Mucosa of stomach (tissue), 1 donor: ENCODE measurements around the gene PTPN23.
"Not testable (repeated sequence)": the region's sequence is repeated elsewhere in the genome, so short reads cannot be mapped to it uniquely, and the experiment has no call there.

ENCODE experiments used
- H3K27me3 ChIP-seq: one replicate; pipeline ENCODE4 v1.7.0; 2013; ENCODE audit warnings: mild to moderate bottlenecking, low read length; ENCODE audit not compliant: control insufficient read depth, insufficient read depth
- H3K36me3 ChIP-seq: one replicate; pipeline ENCODE4 v1.7.0; 2013; ENCODE audit warnings: low read length; ENCODE audit not compliant: control insufficient read depth, insufficient read depth
- H3K4me1 ChIP-seq: one replicate; pipeline ENCODE4 v1.7.0; 2013; ENCODE audit warnings: mild to moderate bottlenecking, low read length; ENCODE audit not compliant: control insufficient read depth, insufficient read depth
- H3K4me3 ChIP-seq: one replicate; pipeline ENCODE4 v1.7.0; 2013; ENCODE audit warnings: low read length
- H3K9ac ChIP-seq: one replicate; pipeline ENCODE4 v1.7.0; 2013; ENCODE audit warnings: mild to moderate bottlenecking, low read length, moderate library complexity
- H3K9me3 ChIP-seq: one replicate; pipeline ENCODE4 v1.7.0; 2013; ENCODE audit warnings: mild to moderate bottlenecking, low read length, moderate library complexity; ENCODE audit not compliant: control insufficient read depth
- donor health status: Pancreatic carcinoma.

The PTPN23 gene

DNA sequence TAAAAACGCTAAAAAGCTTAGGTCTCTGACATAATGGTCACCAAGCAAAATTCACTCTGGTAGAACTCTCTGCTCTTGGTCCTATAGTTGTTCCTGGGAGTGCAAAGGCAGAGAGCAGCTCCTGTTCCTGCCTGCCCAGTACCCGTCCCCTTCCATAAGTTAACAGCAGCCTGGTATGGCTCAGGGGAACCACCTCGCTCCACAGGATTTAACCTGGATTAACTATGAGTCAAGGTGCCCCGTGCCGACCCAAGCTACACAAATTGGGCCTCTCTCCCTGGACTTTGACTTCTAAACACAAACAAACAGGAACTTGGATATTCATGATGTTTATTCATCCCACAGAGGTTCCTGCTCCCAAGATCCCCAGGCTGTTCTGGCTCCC is 62.8 kb downstream of the PTPN23 start:
- Histone ChIP-seq H3K9me3 (no peaks in the 10 kb centered on the region), H3K4me3 (no peak overlapping the region), H3K27me3 (no peaks in the 10 kb centered on the region), H3K9ac (peak overlapping the region; percentile 48), H3K4me1 (peaks cover 36% of the 10 kb centered on the region), H3K36me3 (no peaks in the 10 kb centered on the region)

DNA sequence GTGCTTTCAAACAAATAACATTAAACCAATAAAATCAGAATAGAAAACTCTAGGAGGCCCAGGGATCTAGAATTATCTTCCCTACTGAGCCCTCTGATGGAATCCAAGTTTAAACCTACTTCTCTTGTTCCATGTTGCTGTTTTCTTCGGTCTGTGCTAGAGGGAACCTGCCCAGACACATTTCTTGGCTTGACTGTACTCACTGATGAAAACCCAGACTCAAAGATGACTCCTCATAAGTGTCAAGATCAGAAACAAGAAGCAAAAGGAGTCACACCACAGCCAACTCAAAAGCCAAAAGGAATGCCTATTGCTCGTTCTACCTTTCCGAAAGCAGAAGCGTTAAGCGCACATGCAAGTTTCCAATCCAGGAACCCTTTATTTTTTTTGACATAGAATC is 63.3 kb downstream of the PTPN23 start:
- peaks cover 36% of the 10 kb centered on the region for H3K4me1 ChIP-seq
- H3K9me3 ChIP-seq, result no peaks in the 10 kb centered on the region
- no peak overlapping the region for H3K4me3 ChIP-seq
- H3K27me3 ChIP-seq, result no peaks in the 10 kb centered on the region
- no peaks in the 10 kb centered on the region for H3K36me3 ChIP-seq
- no peak overlapping the region for H3K9ac ChIP-seq

DNA sequence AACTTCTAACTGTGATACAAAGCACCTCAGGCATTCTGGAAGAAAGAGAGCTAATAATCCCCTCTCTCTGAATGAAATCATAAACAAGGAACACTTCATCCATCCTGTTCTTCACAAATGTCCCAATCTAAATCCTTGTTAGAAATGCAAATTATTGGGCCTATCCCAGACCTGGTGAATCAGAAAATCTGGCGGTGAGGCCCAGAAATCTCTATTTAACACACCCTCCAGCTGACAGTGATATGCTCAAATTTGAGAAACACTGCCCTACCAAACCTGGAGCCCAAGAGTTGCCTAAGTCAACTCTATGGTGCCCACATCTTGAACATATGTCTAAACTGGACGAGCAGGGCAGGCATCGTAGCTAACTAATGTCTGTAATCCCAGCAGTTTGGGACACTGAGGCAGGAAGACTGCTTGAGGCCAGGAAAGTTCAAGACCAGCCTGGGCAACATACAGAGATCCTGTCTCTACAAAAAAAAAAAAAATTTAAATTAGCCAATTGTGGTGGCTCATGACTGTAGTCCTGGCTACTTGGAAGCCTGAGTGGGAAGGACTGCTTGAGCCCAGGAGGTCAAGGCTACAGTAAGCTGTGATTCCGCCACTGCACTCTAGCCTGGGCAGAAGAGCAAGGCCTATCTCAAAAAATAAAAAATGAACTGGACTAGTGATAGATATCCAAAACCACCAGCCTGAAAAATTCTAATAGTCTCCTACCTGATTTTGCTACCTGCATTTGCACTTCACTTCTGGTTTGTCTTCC is 71.8 kb downstream of the PTPN23 start:
- Histone ChIP-seq H3K9ac (no peak overlapping the region), H3K36me3 (no peaks in the 10 kb centered on the region), H3K9me3 (no peaks in the 10 kb centered on the region), H3K27me3 (no peaks in the 10 kb centered on the region), H3K4me3 (no peak overlapping the region), H3K4me1 (no peaks in the 10 kb centered on the region)

DNA sequence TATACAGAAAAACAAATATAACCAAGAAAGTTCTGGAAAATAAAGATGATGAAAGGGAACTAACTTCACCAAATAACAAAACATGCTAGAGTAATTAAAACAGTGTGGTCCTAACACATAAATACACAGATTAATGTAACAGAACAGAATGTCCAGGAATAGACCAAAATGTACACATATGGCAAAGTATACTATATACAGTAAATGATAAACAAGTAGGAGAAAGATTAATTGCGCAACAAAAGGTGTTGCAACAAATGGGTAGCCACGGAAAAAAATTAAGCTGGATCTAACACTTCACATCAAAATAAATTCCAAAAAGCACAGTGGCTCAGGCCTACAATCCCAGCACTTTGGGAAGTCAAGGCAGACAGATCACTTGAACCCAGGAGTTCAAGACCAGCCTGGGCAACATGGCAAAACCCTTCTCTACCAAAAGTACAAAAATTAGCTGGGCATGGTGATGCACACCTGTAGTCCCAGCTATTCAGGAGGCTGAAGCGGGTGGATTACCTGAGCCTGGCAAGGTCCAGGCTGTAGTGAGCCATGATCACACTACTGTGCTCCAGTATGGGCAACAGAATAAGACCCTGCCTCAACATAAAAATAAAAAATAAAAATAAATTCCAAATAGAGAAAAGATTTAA is 75.1 kb downstream of the PTPN23 start:
- no peaks in the 10 kb centered on the region for H3K27me3 ChIP-seq
- H3K9ac ChIP-seq, result no peak overlapping the region
- H3K36me3 ChIP-seq, result no peaks in the 10 kb centered on the region
- no peak overlapping the region for H3K4me3 ChIP-seq
- H3K4me1 ChIP-seq, result no peaks in the 10 kb centered on the region
- H3K9me3 ChIP-seq, result no peaks in the 10 kb centered on the region

DNA sequence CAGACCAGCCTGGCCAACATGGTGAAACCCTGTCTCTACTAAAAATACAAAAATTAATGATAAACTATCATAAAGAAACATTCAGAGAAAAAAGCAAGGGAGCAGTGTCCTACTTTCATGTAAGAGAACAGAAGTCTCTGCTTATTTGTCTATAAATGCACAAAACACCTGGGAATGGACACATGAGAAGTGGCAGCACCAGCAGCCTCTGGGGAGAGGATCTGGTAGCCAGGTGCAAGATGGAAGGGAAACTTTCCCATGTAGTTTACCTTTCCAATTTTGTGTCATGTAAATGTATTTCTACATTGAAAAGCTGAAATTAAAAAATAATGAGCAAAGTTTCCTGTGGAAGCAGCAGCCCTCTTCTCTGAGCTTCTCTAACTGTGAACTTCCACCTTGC is 76.2 kb downstream of the PTPN23 start:
- no peaks in the 10 kb centered on the region for H3K27me3 ChIP-seq
- H3K9me3 ChIP-seq, result no peaks in the 10 kb centered on the region
- no peaks in the 10 kb centered on the region for H3K36me3 ChIP-seq
- H3K9ac ChIP-seq, result no peak overlapping the region
- H3K4me1 ChIP-seq, result no peaks in the 10 kb centered on the region
- no peak overlapping the region for H3K4me3 ChIP-seq

DNA sequence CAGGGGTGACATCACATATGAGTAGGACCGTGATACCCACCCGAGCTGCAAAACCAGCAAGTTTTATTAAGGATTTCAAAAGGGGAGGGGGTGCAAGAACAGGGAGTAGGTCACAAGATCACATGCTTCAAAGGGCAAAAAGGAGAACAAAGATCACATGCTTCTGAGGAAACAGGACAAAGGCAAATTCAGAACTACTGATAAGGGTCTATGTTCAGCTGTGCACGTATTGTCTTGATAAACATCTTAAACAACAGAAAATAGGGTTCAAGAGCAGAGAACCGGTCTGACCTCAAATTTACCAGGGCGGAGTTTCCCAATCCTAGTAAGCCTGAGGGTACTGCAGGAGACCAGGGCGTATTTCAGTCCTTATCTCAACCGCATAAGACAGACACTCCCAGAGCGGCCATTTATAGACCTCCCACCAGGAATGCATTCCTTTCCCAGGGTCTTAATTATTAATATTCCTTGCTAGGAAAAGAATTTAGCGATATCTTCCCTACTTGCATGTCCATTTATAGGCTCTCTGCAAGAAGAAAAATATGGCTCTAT is 78.8 kb downstream of the PTPN23 start:
- H3K4me3 ChIP-seq, H3K4me1 ChIP-seq, H3K36me3 ChIP-seq, H3K9me3 ChIP-seq, H3K9ac ChIP-seq, H3K27me3 ChIP-seq: not testable (repeated sequence)
